ENCODE data around the gene COG2. TPM values are rescaled to one million over a fixed set of nuclear protein-coding genes. Genes with fewer than 3 reads are reported as not detected.

COG2 gene
- total RNA-seq, 6 experiments from 2014 or later: 17.0 to 23.0 (median 20.6) TPM

GRCh38 chr1:230708631-230709580 lies 66.6 kb downstream of the COG2 start:
- H3K4me1 Mint-ChIP-seq (ENCODE audit: low read depth): peaks cover 8% of the 10 kb centered on the region
- no peaks in the 10 kb centered on the region for H3K9me3 Mint-ChIP-seq
- no peak for TF ChIP-seq CTCF (IDR thresholded peaks at IDR 0.05)
- H3K27ac Mint-ChIP-seq: no peak overlapping the region
- H3K4me3 Mint-ChIP-seq: no peak overlapping the region
- DNase-seq: no peak
- peaks cover 29% of the 10 kb centered on the region for H3K27me3 Mint-ChIP-seq (ENCODE audit: insufficient read depth)
- no peaks in the 10 kb centered on the region for H3K36me3 Mint-ChIP-seq (ENCODE audit: low read depth)

- H3K9me3 Mint-ChIP-seq: no peaks in the 10 kb centered on the region
- H3K4me3 Mint-ChIP-seq: no peak overlapping the region
- DNase-seq: no peak
- H3K27me3 Mint-ChIP-seq (ENCODE audit: insufficient read depth): peaks cover 27% of the 10 kb centered on the region
- no peaks in the 10 kb centered on the region for H3K36me3 Mint-ChIP-seq (ENCODE audit: low read depth)
- no peak for TF ChIP-seq CTCF (IDR thresholded peaks at IDR 0.05)
- no peak overlapping the region for H3K27ac Mint-ChIP-seq
- peaks cover 14% of the 10 kb centered on the region for H3K4me1 Mint-ChIP-seq (ENCODE audit: low read depth)
Measured at GRCh38 chr1:230709619-230710542, 67.6 kb downstream of the COG2 start.

GRCh38 chr1:230710543-230710904 lies 68.2 kb downstream of the COG2 start:
- H3K36me3 Mint-ChIP-seq (ENCODE audit: low read depth): no peaks in the 10 kb centered on the region
- H3K4me3 Mint-ChIP-seq: no peak overlapping the region
- no peak overlapping the region for H3K27ac Mint-ChIP-seq
- peaks cover 14% of the 10 kb centered on the region for H3K4me1 Mint-ChIP-seq (ENCODE audit: low read depth)
- H3K9me3 Mint-ChIP-seq: no peaks in the 10 kb centered on the region
- H3K27me3 Mint-ChIP-seq (ENCODE audit: insufficient read depth): peaks cover 23% of the 10 kb centered on the region
- no peak for DNase-seq
- TF ChIP-seq CTCF (IDR thresholded peaks at IDR 0.05): no peak

- Mint-ChIP-seq H3K27ac (no peak overlapping the region), H3K4me3 (no peak overlapping the region), H3K27me3 (ENCODE audit: insufficient read depth) (peaks cover 23% of the 10 kb centered on the region), H3K4me1 (ENCODE audit: low read depth) (peaks cover 14% of the 10 kb centered on the region), H3K36me3 (ENCODE audit: low read depth) (no peaks in the 10 kb centered on the region), H3K9me3 (no peaks in the 10 kb centered on the region)
- no peak for TF ChIP-seq CTCF (IDR thresholded peaks at IDR 0.05)
- DNase-seq: no peak
Measured at GRCh38 chr1:230711245-230711644, 69.0 kb downstream of the COG2 start.

GRCh38 chr1:230712470-230712942 lies 70.2 kb downstream of the COG2 start:
- Mint-ChIP-seq H3K4me1 (ENCODE audit: low read depth) (peaks cover 14% of the 10 kb centered on the region), H3K9me3 (no peaks in the 10 kb centered on the region), H3K36me3 (ENCODE audit: low read depth) (no peaks in the 10 kb centered on the region), H3K4me3 (no peak overlapping the region), H3K27ac (no peak overlapping the region), H3K27me3 (ENCODE audit: insufficient read depth) (peaks cover 21% of the 10 kb centered on the region)
- no peak for TF ChIP-seq CTCF (IDR thresholded peaks at IDR 0.05)
- no peak for DNase-seq

Measured in HFFc6 (cell line).